ENCODE results near the gene MON2. TPM values are rescaled to one million over a fixed set of nuclear protein-coding genes. Genes with fewer than 3 reads are reported as not detected.

MON2 gene
- total RNA-seq, 1 donor from 2014 or later = 128 TPM

DNA sequence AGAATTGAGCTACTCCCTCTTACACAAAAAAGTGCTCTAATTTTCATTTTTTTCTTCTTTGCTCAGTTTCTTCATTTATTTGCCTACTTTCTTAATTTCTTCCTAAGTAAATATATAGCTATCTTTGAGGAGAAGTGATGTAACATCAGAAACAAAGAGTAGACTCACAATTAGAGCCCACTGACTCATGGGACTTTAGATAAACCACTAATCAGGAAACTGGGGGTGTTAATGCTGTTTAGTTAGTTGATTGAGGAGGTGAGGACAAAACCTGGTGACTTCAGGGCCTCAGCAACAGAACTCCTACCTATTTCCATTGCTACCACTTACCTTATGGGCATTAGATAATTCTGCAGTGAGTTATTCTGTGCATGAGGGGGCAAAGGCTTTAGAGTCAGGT is 151.7 kb downstream of the MON2 start:
- DNase-seq = no peak

DNA sequence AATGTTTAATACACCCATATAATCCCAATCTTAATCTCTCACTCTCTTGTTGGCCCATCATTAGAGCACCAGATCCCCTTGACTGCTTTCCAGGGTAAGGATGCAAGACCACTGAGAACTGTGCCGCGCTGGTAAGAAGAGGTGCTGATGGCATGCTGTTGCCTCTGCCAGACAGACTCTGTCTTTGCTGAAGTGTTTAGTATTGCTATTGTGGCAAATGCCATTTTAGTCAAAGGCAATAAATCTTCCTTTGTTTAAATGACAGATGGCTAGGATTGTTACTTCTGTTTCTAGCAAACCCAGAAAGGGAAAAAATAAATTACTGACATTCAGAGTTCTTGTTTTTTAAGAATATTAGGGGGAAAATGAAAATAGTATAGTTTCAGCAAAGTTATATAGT is 152.3 kb downstream of the MON2 start:
- no peak for DNase-seq

DNA sequence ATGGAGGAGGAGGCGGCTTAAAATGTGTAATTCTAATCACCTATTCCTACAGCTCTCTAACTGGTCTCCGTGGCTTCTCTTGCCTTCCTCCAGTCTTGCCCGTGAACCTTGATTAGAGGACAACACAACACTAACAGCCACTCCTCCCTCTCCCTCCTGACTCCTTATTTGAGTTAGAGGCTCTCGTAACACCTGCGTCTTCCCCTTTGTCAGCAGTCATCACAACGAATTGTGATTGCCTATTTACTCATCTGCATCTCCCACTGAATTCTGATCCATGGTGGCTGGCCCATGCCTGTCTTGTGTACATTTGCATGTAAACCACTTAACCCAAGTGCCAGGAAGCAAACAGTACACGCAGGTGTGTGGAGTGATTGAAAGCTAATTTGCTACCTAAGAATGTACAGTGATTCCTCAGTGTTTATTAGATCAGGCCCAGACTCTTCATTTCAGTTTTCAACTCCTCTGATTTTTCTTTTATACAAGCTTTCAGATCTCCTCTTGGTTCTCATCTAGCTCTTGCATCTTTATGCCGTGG is 154.5 kb downstream of the MON2 start:
- DNase-seq = no peak

DNA sequence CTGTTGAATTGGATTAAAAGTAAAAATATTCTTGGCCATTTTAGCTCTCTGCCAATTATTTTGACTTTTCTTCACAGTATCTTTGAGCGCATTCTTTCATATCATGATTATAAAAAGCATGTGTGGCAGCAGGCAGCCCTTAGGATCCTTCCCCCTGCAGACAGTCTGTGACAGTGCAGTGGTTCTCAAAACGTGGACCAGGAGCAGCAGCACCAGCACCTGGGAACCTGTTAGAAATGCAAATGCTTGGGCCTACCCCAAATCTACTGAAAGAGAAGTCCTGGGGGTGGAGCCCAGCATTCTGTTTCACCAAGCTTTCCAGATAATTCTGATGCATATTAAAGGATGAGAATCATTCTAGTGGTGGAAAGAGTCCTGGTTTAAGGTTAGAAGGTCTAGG is 155.6 kb downstream of the MON2 start:
- DNase-seq = no peak

DNA sequence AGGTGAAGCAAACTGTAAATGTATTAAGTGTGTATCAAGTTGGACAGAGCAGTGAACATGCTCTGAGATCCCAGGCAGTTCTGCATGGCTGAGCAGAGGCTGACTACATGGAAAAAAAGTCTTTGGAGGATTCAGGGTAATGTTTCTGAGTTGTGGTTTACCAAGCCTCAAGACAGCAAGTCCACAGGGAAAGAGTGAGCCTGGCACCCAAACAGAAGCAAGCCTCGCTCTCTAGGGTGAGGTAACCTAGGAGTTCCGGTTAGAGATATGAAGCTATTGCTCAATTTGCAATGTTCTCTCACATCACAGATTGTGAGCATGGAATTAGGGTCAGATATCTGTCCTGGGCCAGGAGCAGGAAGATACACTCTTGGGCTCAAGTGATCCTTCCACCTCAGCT is 158.6 kb downstream of the MON2 start:
- DNase-seq = no peak

DNA sequence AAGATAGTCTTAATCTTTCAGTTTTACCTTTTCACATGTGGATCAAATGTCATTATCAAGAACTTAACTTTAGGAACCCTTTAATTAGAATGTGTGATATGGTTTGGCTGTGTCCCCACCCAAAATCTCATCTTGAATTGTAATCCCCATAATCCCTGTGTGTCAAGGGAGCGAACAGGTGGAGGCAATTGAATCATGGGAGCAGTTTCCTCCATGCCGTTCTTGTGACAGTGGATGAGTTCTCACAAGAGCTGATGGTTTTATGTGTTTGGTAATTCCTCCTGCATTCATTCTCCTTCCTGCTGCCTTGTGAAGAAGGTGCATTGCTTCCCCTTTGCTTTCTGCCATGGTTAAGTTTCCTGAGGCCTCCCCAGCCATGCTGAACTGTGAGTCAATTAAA is 160.6 kb downstream of the MON2 start:
- DNase-seq = no peak

DNA sequence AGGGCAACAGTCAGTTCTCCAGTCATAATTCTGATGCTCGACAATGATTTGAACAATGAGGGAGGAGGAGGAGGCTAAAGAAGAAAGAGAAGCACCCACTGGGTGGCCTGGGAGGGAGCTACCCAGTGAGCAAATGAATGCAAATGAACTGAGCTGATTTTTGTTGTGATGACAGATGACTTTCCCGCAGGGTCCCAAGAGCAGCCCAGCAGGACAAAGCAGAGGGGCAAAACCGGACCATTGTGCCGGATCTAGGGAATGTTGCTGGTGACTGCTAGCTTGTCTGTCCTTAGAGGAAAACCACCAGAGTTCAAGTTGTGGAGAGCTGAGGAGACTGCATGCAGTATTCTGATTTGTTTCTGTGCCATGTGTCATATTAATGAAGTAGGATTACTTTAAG is 162.8 kb downstream of the MON2 start:
- no peak for DNase-seq

DNA sequence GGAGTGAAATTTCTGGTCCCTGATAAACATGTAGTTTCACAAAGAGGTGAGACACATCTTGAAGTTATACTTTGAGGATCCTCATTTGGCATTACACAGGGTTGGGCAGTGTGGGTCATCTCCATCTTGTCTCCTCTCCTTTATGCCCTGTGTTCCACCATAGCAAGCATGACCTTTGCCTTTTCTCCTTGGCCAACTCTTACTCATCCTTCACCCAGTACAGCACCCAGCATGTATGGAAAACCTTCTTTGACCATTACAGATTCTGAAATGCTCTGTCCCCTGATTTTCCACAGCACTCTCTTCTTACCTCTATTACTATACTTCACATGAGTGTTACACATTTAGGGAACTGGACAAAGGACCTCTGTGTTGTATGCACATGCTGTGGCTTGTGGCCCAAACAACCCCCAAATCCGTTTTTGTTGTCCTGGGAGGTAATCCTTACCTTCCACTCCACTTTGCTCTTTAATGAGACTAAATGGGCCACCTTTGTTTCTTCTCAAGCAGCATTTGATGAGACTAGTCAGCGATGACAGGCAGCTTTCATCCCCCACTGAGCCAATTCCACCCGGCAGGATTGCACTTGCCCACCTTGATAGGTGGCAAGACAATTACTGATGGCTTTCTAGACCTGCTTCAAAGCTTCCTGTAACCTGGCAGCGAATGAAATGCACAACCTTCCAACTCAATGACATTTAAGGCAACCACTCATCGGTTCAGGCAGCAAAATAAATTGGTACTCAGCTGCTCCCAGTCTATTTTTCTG is 163.5 kb downstream of the MON2 start:
- no peak for DNase-seq

DNA sequence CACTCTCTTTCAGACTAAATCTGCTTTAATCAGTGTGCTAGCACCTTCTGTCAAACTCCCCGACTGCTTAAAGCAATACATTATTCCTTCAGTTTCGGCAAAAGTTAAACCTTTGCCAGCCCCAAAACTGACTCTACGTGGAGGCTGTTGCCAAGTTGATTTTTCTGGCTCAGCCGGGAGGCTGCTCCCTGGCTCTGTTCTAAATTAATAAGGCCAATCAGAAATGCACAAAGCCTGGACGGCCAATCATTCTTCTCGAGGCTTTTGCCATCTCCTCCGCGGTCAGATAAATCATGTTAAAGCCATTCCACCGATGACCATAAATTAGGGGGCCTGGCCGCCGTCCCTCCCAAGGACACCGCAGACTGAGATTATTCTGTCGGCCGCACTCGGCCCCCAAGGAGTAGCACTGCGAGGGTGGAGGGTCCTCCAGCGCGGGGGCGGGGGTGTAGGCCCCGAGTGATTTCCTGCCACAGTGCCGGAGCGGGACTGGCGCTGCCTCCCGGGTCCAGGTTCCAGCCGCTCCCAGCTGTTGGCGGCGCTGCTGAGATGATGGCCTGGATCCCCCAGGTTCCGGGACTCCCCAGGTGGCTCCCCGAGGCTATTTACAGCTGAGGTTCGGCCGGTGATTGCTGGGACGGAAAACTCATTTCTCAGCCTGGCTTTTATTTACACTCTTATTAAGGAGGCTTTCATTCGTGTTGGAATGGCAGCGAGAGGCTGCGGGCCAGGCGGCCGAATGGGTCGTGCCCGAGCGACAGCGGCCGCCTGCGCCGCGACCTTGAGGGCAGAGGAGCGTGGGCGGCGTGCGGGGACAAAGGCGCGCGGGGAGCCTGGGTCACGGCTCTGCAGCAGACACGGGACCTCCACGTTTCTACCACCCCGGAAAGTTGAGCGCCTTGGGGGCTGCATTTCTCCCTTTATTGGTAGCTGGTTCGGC is 165.1 kb downstream of the MON2 start:
- peak; percentile 58 for DNase-seq

DNA sequence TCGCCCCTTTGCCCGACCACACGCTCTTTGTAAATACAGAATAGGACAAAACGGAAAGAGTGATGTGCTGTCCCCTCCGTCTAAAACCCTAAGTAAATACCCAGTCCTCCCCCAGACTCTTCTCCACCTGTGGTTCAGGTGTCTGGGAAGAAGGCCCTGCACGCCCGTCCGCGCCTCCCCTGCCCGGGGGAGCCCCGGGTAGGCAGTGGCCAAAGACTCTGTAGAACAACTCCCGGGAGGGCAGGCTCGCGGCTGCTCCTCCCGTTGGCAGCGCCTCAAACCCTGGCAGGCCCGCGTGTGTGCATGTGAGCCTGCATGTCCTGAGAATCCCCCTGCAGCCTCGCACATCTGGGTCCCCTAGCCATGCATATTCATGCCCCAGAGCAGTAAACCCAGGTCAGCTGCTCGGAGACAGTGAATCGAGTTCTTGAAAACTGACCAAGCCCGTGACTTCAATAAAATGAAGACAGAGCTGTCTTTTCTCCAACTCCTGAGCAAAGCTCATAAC is 165.8 kb downstream of the MON2 start:
- peak; percentile 48 for DNase-seq

DNA sequence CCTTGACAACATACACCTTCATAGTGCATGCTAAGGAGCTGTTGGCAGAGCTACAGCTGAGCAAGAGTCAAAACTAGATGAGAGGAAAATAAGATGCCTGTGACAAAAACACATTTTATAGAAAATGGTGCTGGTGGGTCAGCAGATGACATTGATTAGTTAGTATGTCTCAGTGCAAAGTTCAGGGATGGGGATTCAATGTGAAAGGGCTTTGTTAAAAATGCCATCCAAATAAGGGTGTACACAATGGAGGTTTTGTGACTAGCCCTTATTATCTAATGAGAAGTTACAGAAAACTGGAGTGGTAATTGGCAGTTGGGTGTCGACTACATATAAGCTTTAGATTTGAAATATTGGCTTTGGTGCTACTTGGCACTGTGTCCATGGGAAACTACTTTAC is 169.0 kb downstream of the MON2 start:
- no peak for DNase-seq

DNA sequence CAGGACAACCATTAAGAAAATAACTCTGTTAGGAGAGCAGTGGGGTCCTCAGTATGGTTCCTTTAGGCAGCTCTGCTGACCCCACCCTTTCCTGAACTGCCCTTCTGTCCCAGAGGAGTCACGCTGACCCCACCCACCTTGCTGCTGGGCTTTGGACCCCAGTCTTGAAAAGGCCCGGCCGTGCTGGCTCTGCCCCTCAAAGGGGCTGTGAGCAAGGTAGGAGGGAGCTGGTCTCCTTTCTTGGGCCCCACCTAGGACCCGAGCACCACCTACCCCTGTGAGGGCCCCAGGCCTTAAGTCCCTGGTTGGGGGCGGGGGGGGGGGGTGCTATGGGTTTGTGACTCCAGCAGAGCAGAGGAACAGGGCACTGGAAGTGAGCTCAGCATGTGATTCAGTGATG is 171.1 kb downstream of the MON2 start:
- no peak for DNase-seq

DNA sequence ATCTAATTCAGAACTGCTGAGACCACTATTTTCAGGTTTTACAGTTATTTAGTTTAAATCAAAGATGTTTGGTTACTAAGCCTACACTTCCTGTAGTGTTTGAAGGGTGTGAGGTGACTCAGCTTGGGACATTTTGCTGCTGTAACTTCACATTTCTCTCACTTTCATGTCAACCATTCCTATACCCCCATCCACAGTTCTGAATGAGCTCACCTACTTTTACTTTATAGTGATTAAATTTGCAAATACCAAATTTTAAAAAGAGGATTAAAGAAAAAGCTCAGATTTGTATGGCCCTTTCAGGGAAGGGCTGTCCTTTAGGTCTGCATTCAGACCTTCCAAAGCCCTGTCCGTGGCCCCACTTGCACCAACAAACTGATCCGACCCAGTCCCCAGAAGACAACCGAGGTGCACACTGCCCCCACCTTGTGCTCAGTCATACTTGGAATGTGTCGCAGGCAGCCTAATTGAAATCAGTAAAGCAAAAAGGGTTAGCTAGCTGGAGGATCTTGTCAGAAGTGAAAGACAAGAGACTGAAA is 174.4 kb downstream of the MON2 start:
- no peak for DNase-seq

DNA sequence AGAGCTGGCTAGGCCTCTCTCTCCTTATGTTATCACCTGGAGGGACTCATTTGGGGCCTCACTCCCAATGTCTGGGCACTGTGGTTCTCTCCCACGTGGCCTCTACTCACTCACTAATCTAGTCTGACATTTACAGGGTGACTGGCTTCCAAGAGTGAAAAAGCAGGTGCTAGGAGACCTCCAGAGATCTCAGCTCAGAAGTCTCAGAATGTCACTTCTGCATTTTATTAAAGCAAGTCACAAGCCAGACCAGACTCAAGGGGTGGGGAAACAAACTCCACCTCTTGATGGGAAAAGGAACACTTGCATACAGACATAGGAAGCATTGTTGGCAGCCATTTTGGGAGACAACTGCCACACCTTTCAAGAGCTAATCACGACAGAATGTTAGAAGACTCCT is 175.9 kb downstream of the MON2 start:
- DNase-seq = no peak

DNA sequence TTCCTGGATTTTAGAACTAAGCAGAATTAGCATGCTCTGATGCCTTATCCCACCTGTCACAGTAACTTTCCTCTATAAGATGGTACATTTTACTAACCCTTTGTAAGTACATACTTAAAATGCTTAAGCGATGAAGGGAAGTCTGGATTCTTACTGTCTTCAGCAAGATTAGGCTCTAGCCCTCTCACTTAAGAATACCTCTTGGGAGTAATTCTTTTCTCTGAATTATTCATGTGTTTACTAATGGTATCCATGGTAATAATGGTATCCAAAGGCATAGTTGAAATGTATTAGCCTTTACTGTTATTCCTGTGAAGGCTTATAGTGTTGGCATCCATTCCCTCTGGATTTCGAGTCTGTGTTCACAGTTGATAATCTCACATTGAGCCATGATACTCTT is 176.9 kb downstream of the MON2 start:
- DNase-seq = peak; percentile 17

DNA sequence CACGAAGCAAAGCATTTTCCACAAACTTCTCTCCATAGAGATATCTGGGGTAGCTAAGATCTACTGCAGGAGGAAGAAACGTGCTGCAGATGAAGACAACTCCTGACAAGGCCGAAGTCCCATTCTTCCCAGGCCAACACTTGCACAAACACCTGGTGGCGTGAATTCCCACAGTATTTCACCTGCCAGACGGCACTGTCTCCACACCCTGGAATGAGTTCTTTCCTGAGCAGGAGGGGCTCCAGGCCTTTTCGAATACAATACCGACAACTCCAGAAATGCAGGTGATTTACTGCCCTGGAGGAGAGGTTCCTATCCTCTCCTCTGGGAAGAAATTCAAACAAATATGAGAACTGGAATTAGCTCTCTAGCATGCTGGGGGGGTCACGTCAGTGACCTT is 179.9 kb downstream of the MON2 start:
- no peak for DNase-seq

DNA sequence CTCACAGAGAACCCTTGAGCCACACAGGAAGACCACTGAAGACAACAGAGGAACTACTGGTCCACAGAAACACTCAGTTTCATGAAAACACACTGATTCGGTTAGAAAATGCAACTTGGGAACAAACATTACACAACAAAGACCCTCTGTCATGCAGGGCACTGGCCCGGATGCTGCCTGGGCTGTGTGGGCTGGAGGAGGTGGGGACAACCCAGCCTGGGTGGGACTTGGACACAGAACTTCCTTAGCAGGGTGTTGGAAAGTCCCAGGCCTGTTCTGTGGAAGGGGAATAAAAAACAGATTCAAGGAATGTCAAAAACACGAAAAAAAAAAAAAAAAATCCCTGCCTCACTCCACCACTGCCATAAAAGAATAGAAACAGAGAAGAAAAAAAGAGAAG is 181.0 kb downstream of the MON2 start:
- DNase-seq = no peak

DNA sequence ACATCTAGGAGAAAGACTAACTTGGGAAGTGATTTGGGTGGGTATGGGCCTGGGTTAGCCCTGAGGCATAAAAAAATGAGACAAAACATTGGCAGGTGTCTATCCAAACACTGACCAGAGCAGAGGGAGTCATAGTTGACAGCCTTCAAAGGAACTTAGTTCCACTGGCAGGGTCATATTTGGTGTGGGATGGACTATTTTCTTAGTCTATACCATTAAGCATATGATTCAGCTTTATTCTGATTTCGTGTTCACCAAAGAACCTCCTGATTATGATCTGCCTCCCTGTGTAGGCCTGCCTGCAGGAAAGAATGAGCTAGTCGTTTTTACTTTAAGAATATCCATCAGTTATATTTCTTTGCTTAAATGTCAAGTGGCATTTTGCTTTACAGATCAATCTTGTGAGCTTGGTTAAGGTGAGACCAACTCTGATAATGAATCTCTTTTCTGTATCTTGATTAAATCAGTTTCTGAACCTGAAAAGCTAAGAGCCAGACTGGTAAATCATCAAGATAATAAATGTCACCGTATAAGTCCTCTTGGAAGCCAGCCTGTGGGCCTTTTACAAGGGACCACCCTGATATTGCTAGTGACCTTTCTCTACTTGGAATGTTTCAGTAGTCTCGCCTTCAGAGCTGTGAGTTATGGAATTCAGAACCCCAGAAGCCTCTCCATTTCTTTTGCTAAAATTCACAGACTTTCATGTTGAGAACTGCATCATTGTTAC is 182.9 kb downstream of the MON2 start:
- no peak for DNase-seq

Data from skin of body (tissue), 2 donors.